Loucy (cell line): ENCODE measurements around the gene SELENOS.

Experiments used
- EZH2phosphoT487 ChIP-seq: fragments of 200-600 bp; IDR thresholded peaks from 2 replicates; pipeline ENCODE4 v1.6.1; 2018; ENCODE audit warnings: antibody characterized with exemption, mild to moderate bottlenecking, moderate library complexity, borderline replicate concordance
- TF ChIP-seq, protein P1 (sequence below): fragments of 200-600 bp; sonication (generic); conservative IDR thresholded peaks from 2 replicates; pipeline ENCODE4 v1.5.1; 2014; ENCODE audit warnings: mild to moderate bottlenecking, antibody characterized with exemption, low read length

DNA sequence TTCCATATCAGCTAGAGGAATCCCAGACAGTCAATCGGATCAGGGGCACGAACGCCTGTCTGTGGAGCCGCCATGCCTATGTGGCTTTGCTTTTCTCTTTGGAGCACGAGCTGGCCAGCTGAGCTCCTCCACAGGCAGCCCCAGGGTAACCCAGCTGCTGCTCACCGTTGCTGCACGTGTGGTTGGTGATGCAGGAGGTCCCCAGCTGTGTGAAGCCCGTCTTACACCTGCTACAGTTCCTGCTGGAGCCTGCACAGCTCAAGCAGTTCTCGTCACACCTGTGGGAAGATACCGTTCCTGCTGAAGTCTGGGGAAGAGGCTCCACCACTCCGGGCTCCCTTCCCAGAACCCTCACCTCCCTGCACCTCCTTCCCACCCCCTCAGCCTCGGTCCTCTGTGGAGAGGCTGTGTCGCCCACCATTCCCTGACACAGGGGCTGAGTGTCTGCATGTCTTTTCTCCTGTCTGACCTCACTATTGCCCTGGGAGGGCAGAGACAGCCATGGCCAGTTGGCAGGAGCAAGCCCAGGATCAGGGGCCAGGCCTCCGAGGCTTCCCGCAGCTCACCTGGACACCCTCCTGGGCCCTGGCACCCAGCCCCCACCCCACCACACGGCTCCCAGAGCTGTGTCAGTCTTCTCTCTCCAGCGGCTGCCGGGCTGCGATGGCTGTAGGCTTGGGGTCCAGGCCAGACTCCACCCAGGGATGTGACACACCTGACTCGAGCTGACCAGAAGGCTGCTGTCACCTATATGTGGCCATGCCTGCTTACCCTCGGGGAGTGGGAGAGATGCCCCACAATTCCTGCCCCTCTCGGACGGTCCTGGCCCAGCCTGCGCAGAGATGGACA is 30.0 kb upstream of the SELENOS start:
- TF ChIP-seq, protein P1, sequence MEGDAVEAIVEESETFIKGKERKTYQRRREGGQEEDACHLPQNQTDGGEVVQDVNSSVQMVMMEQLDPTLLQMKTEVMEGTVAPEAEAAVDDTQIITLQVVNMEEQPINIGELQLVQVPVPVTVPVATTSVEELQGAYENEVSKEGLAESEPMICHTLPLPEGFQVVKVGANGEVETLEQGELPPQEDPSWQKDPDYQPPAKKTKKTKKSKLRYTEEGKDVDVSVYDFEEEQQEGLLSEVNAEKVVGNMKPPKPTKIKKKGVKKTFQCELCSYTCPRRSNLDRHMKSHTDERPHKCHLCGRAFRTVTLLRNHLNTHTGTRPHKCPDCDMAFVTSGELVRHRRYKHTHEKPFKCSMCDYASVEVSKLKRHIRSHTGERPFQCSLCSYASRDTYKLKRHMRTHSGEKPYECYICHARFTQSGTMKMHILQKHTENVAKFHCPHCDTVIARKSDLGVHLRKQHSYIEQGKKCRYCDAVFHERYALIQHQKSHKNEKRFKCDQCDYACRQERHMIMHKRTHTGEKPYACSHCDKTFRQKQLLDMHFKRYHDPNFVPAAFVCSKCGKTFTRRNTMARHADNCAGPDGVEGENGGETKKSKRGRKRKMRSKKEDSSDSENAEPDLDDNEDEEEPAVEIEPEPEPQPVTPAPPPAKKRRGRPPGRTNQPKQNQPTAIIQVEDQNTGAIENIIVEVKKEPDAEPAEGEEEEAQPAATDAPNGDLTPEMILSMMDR: no peak
- TF ChIP-seq EZH2phosphoT487: no peak
